Fibroblast of lung (primary cell): ENCODE results near the gene KCNN3.

Experiments
- CTCF ChIP-seq, 2 donors: IDR thresholded peaks in 1 of 2; conservative IDR thresholded peaks in 1 of 2; 1 replicate in 1 of 2; 2 replicates in 1 of 2; pipeline ENCODE4 v1.5.1; 2011 to 2012; ENCODE audit warnings: low read length in 2 of 2, control low read depth in 1 of 2, inconsistent platforms in 1 of 2, low read depth in 1 of 2, mild to moderate bottlenecking in 1 of 2
- EZH2 ChIP-seq: IDR thresholded peaks from 2 replicates; pipeline ENCODE4 v1.5.1; 2012; ENCODE audit warnings: low read length, control low read depth, mild to moderate bottlenecking; ENCODE audit errors: missing control alignments

GRCh38 chr1:154874465-154874864, 4.4 kb upstream of the KCNN3 start:
- TF ChIP-seq CTCF (conservative IDR thresholded peaks at IDR 0.05 in 1 of 2, IDR thresholded peaks at IDR 0.05 in 1 of 2; ENCODE audit: low read depth in 1 of 2, low read length in 2 of 2) (no peak), EZH2 (no peak)
